H9 (cell line): ENCODE data around the gene THSD4. TPM values are rescaled to one million over a fixed set of nuclear protein-coding genes. Genes with fewer than 3 reads are reported as not detected.

Experiments
- DNase-seq: peaks from one replicate; pipeline ENCODE4 v3.0.0-alpha.2; 2017
- H2AFZ ChIP-seq: one replicate; pipeline ENCODE4 v1.6.1; 2013; ENCODE audit warnings: mild to moderate bottlenecking, low read length, control low read depth, moderate library complexity
- H2AK5ac ChIP-seq: 2 replicates; pipeline ENCODE4 v1.6.1; 2013; ENCODE audit warnings: low read length, control low read depth, mixed read lengths; ENCODE audit not compliant: insufficient read length
- H2BK120ac ChIP-seq: one replicate; pipeline ENCODE4 v1.6.1; 2013; ENCODE audit warnings: low read depth, mild to moderate bottlenecking, low read length, control low read depth, inconsistent platforms; ENCODE audit not compliant: poor library complexity, severe bottlenecking
- H2BK12ac ChIP-seq: 2 replicates; pipeline ENCODE4 v1.6.1; 2013; ENCODE audit warnings: low read length, control low read depth, mixed read lengths, low read depth; ENCODE audit not compliant: insufficient read length
- H2BK15ac ChIP-seq: 2 replicates; pipeline ENCODE4 v1.6.1; 2013; ENCODE audit warnings: low read depth, low read length, control low read depth
- H2BK20ac ChIP-seq: one replicate; pipeline ENCODE4 v1.6.1; 2013; ENCODE audit warnings: low read depth, mild to moderate bottlenecking, low read length, control low read depth, inconsistent platforms; ENCODE audit not compliant: poor library complexity, severe bottlenecking
- H2BK5ac ChIP-seq: 2 replicates; pipeline ENCODE4 v1.6.1; 2013; ENCODE audit warnings: low read length, control low read depth, mixed read lengths; ENCODE audit not compliant: insufficient read length
- H3K14ac ChIP-seq: 2 replicates; pipeline ENCODE4 v1.6.1; 2013; ENCODE audit warnings: low read length, control low read depth; ENCODE audit not compliant: insufficient read depth
- H3K18ac ChIP-seq: 2 replicates; pipeline ENCODE4 v1.6.1; 2013; ENCODE audit warnings: low read depth, mild to moderate bottlenecking, mixed read lengths, low read length, control low read depth; ENCODE audit not compliant: insufficient read length
- H3K23ac ChIP-seq: 2 replicates; pipeline ENCODE4 v1.6.1; 2013; ENCODE audit warnings: low read length, control low read depth, mixed read lengths, low read depth; ENCODE audit not compliant: insufficient read length
- H3K23me2 ChIP-seq: 2 replicates; pipeline ENCODE4 v1.6.1; 2013; ENCODE audit warnings: low read depth, mild to moderate bottlenecking, mixed read lengths, low read length, control low read depth; ENCODE audit not compliant: insufficient read length, poor library complexity, severe bottlenecking
- H3K27ac ChIP-seq: 2 replicates; pipeline ENCODE4 v1.5.1; 2013; ENCODE audit warnings: low read length, control low read depth, mixed read lengths, low read depth; ENCODE audit not compliant: insufficient read length
- H3K27me3 ChIP-seq: 2 replicates; pipeline ENCODE4 v1.6.1; 2013; ENCODE audit warnings: low read length, control low read depth, inconsistent platforms; ENCODE audit not compliant: insufficient read depth
- H3K4ac ChIP-seq: 2 replicates; pipeline ENCODE4 v1.6.1; 2013; ENCODE audit warnings: low read depth, mild to moderate bottlenecking, control low read depth, inconsistent platforms, low read length, moderate library complexity
- H3K4me1 ChIP-seq: 2 replicates; pipeline ENCODE4 v1.6.1; 2013; ENCODE audit warnings: low read length, control low read depth, inconsistent platforms; ENCODE audit not compliant: insufficient read depth
- H3K4me2 ChIP-seq: 2 replicates; pipeline ENCODE4 v1.6.1; 2013; ENCODE audit warnings: low read length, control low read depth, mixed read lengths; ENCODE audit not compliant: insufficient read length, insufficient read depth
- H3K56ac ChIP-seq: 2 replicates; pipeline ENCODE4 v1.6.1; 2013; ENCODE audit warnings: low read depth, mild to moderate bottlenecking, mixed read lengths, low read length, control low read depth; ENCODE audit not compliant: insufficient read length
- H3K79me1 ChIP-seq: 2 replicates; pipeline ENCODE4 v1.6.1; 2013; ENCODE audit warnings: low read depth, mild to moderate bottlenecking, moderate library complexity, low read length, control low read depth, inconsistent platforms; ENCODE audit not compliant: insufficient read depth, poor library complexity, severe bottlenecking
- H3K79me2 ChIP-seq: 2 replicates; pipeline ENCODE4 v1.6.1; 2013; ENCODE audit warnings: low read length, control low read depth, inconsistent platforms; ENCODE audit not compliant: insufficient read depth
- H3K9ac ChIP-seq: 2 replicates; pipeline ENCODE4 v1.6.1; 2013; ENCODE audit warnings: low read length, control low read depth, mixed read lengths; ENCODE audit not compliant: insufficient read length; ENCODE audit errors: extremely low read depth
- H3K9me3 ChIP-seq: one replicate; pipeline ENCODE4 v1.6.1; 2013; ENCODE audit warnings: low read depth, low read length, inconsistent platforms; ENCODE audit not compliant: control insufficient read depth
- H3T11ph ChIP-seq: one replicate; pipeline ENCODE4 v1.6.1; 2013; ENCODE audit warnings: mild to moderate bottlenecking, low read length, control low read depth, inconsistent platforms
- H4K20me1 ChIP-seq: one replicate; pipeline ENCODE4 v1.6.1; 2013; ENCODE audit not compliant: control insufficient read depth, insufficient read length, insufficient read depth
- H4K5ac ChIP-seq: 2 replicates; pipeline ENCODE4 v1.6.1; 2013; ENCODE audit warnings: low read depth, mild to moderate bottlenecking, mixed read lengths, low read length, control low read depth; ENCODE audit not compliant: insufficient read length
- H4K8ac ChIP-seq: replicated peaks from 2 replicates; pipeline ENCODE4 v1.6.1; 2013; ENCODE audit warnings: low read length, control low read depth, mixed read lengths, low read depth; ENCODE audit not compliant: insufficient read length
- H4K91ac ChIP-seq: 2 replicates; pipeline ENCODE4 v1.6.1; 2013; ENCODE audit warnings: low read depth, mild to moderate bottlenecking, moderate library complexity, mixed read lengths, low read length, control low read depth; ENCODE audit not compliant: insufficient read length
- H3K27ac Mint-ChIP-seq, 3 experiments: 2 replicates in 2 of 3; 3 replicates in 1 of 3; pipeline ENCODE4 v1.8.0; 2020 to 2021; ENCODE audit warnings: mixed read lengths in 3 of 3, mild to moderate bottlenecking in 1 of 3, moderate library complexity in 1 of 3
- H3K27me3 Mint-ChIP-seq: 2 replicates; pipeline ENCODE4 v1.8.0; 2021; ENCODE audit warnings: low read depth, mild to moderate bottlenecking, moderate library complexity, mixed read lengths
- H3K36me3 Mint-ChIP-seq, 3 experiments: 2 replicates in 2 of 3; 3 replicates in 1 of 3; pipeline ENCODE4 v1.8.0; 2020 to 2021; ENCODE audit warnings: low read depth in 3 of 3, mixed read lengths in 3 of 3; ENCODE audit not compliant: insufficient read depth in 1 of 3
- H3K4me1 Mint-ChIP-seq, 2 experiments: 2 replicates each; pipeline ENCODE4 v1.8.0; 2020; ENCODE audit warnings: mixed read lengths in 2 of 2
- H3K4me3 Mint-ChIP-seq, 2 experiments: 2 replicates in 1 of 2; 3 replicates in 1 of 2; pipeline ENCODE4 v1.8.0; 2020 to 2021; ENCODE audit warnings: mild to moderate bottlenecking in 2 of 2, mixed read lengths in 2 of 2, moderate library complexity in 1 of 2
- H3K9me3 Mint-ChIP-seq, 2 experiments: 2 replicates in 1 of 2; 3 replicates in 1 of 2; pipeline ENCODE4 v1.8.0; 2020; ENCODE audit warnings: mild to moderate bottlenecking in 2 of 2, mixed read lengths in 2 of 2, moderate library complexity in 1 of 2
- CTCF ChIP-seq: fragments of 200-600 bp; sonication (generic); conservative IDR thresholded peaks from 3 replicates; pipeline ENCODE4 v1.8.0; 2021; ENCODE audit warnings: antibody characterized with exemption, mild to moderate bottlenecking
- WGBS: extraction: QIAGEN DNeasy Blood & Tissue Kit; methylation state at CpG from one replicate; pipeline ENCODE4 v1.1.7; 2013; ENCODE audit warnings: missing lambda C conversion rate, low lambda C conversion rate, mixed read lengths; ENCODE audit not compliant: insufficient read length; ENCODE audit errors: extremely low coverage; 5-methylcytosine and 5-hydroxymethylcytosine counted together
- total RNA-seq: library from RNA; stranded (reverse); gene quantifications from 2 replicates; pipeline ENCODE4 v1.2.1, GENCODE V29; 2021

Gene THSD4
- total RNA-seq, 1 experiment from 2014 or later = 5.5 TPM

- no peak overlapping the region for H3K9ac ChIP-seq
- no peak overlapping the region for H3K56ac ChIP-seq
- no peak overlapping the region for H3K18ac ChIP-seq
- no peak overlapping the region for H4K8ac ChIP-seq
- H3T11ph ChIP-seq = no peak overlapping the region
- H3K9me3 ChIP-seq = no peaks in the 10 kb centered on the region
- no peak overlapping the region for H2AFZ ChIP-seq
- peaks cover 7 to 12% of the 10 kb centered on the region in 2 experiments for H3K4me1 Mint-ChIP-seq
- no peak for TF ChIP-seq CTCF
- no peak overlapping the region for H3K4me2 ChIP-seq
- H2BK12ac ChIP-seq = no peak overlapping the region
- H4K20me1 ChIP-seq = no peaks in the 10 kb centered on the region
- H2AK5ac ChIP-seq = no peak overlapping the region
- H3K23me2 ChIP-seq = no peaks in the 10 kb centered on the region
- H4K5ac ChIP-seq = no peak overlapping the region
- H4K91ac ChIP-seq = no peak overlapping the region
- H3K79me2 ChIP-seq = no peaks in the 10 kb centered on the region
- H3K27me3 ChIP-seq = no peaks in the 10 kb centered on the region
- H3K27ac Mint-ChIP-seq = peak overlapping the region in 1 of 3 experiments; percentile 83; a peak in 1 of 7 replicates
- H2BK20ac ChIP-seq = no peak overlapping the region
- no peak overlapping the region for H3K27ac ChIP-seq
- H3K4me3 Mint-ChIP-seq = no peak overlapping the region
- DNase-seq = no peak
- no peak overlapping the region for H2BK15ac ChIP-seq
- no peak overlapping the region for H2BK5ac ChIP-seq
- no peaks in the 10 kb centered on the region for H3K27me3 Mint-ChIP-seq
- no peak overlapping the region for H3K23ac ChIP-seq
- H3K36me3 Mint-ChIP-seq = peaks cover 0 to 2% (median 0%) of the 10 kb centered on the region in 3 experiments; a peak in 1 of 7 replicates
- H3K4ac ChIP-seq = no peak overlapping the region
- peaks cover 6% of the 10 kb centered on the region; the same call in 1 of the 2 replicates for H3K4me1 ChIP-seq
- WGBS = no CpG with 5 or more reads among the region's 3 CpGs
- no peaks in the 10 kb centered on the region for H3K79me1 ChIP-seq
- H3K9me3 Mint-ChIP-seq = no peaks in the 10 kb centered on the region
- no peak overlapping the region for H3K14ac ChIP-seq
- H2BK120ac ChIP-seq = no peak overlapping the region
Measured at GRCh38 chr15:71701808-71702207, 586.5 kb downstream of the THSD4 start.
